ENCODE measurements around the gene TRMT1.

- TF ChIP-seq POLR2A (IDR thresholded peaks at IDR 0.05), result no peak
- no peak for TF ChIP-seq CTCF (IDR thresholded peaks at IDR 0.05)
These were observed 19.5 kb downstream of the TRMT1 start for GRCh38 chr19:13097033-13097462.
